ENCODE data around the gene PRKAB1. TPM values are rescaled to one million over a fixed set of nuclear protein-coding genes. Genes with fewer than 3 reads are reported as not detected.
A peak's percentile ranks its signal among the peaks of the same experiment; 100 is the strongest.

The PRKAB1 gene
- total RNA-seq, 3 donors from 2014 or later (not counting 1 experiment from before 2014, with no cell fraction given), result 21.8 to 34.6 (median 23.5) TPM

DNA sequence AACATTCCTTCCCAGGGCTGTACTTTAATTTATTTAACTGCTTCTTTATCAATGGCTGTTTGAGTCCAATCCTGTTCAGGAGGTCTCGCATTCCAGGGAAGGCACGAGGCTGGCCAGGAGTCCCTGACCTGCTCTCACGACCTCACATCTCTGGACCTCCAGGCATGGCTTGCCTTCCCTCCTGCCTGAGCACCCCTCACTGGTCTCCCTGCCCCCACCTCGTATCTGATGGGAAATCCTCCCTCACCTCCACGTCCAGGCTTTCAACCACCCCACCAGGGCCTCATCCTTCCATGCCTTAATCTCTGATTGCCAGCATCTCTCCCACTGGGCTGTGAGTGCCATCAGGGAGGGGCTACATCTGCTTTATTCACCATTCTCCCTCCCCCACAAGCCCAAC lies 29.0 kb downstream of the PRKAB1 start:
- no peaks in the 10 kb centered on the region for H3K36me3 Mint-ChIP-seq
- intact Hi-C loops (cut with micrococcal nuclease), result no loop called here
- H3K9me3 Mint-ChIP-seq, result no peaks in the 10 kb centered on the region

DNA sequence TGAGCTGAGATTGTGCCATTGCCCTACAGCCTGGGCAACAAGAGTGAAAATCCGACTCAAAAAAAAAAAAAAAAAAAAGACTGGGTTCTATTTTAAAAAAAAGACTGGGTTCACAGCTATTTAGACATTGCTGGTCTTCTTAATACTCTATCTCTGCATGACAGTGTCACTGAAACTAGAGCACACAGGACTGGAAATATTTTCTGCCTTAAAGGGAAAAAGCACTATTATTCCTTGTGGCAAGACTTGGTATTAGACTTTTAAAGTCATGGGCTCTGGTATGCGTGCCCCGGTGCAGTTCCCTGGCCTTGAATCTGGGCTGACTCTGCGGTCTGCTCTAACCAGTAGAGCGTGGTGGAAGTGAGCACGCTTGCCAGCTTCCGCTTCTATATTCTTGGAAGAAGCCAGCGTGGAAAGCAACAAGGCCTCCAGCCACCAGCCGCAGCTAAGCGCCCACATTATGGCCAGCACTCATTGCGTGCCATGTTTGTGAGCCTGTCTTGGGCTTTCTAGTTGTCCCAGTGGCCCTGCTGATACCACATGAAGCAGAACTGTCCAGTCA lies 31.3 kb downstream of the PRKAB1 start:
- Mint-ChIP-seq H3K9me3 (no peaks in the 10 kb centered on the region), H3K4me1 (no peaks in the 10 kb centered on the region), H3K36me3 (no peaks in the 10 kb centered on the region), H3K27ac (no peak overlapping the region), H3K4me3 (no peak overlapping the region), H3K27me3 (ENCODE audit: low read depth in 2 of 2) (no peaks in the 10 kb centered on the region)
- Histone ChIP-seq H3K36me3 (ENCODE audit: control insufficient read depth, insufficient read depth, low read length) (no peaks in the 10 kb centered on the region), H3K27me3 (ENCODE audit: control insufficient read depth, insufficient read depth, low read length) (no peaks in the 10 kb centered on the region), H3K4me1 (ENCODE audit: control insufficient read depth, insufficient read depth, low read length) (no peaks in the 10 kb centered on the region), H3K27ac (ENCODE audit: low read length) (no peak overlapping the region), H3K4me3 (ENCODE audit: low read length) (no peak overlapping the region), H3K9me3 (ENCODE audit: control insufficient read depth, insufficient read depth, low read length) (no peaks in the 10 kb centered on the region)
- intact Hi-C loops (cut with micrococcal nuclease), result no loop called here
- no peak for ATAC-seq
- 98% methylated on average over 11 of the region's 11 CpGs for WGBS (ENCODE audit: insufficient coverage)
- TF ChIP-seq, protein P1, sequence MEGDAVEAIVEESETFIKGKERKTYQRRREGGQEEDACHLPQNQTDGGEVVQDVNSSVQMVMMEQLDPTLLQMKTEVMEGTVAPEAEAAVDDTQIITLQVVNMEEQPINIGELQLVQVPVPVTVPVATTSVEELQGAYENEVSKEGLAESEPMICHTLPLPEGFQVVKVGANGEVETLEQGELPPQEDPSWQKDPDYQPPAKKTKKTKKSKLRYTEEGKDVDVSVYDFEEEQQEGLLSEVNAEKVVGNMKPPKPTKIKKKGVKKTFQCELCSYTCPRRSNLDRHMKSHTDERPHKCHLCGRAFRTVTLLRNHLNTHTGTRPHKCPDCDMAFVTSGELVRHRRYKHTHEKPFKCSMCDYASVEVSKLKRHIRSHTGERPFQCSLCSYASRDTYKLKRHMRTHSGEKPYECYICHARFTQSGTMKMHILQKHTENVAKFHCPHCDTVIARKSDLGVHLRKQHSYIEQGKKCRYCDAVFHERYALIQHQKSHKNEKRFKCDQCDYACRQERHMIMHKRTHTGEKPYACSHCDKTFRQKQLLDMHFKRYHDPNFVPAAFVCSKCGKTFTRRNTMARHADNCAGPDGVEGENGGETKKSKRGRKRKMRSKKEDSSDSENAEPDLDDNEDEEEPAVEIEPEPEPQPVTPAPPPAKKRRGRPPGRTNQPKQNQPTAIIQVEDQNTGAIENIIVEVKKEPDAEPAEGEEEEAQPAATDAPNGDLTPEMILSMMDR (IDR thresholded peaks at IDR 0.05), result no peak
- no peak for DNase-seq

More for the DNA sequence above, 29.0 kb downstream of the PRKAB1 start:
- TF ChIP-seq, protein P1 (IDR thresholded peaks at IDR 0.05), result no peak
- 95% methylated on average over 5 of the region's 5 CpGs for WGBS (ENCODE audit: insufficient coverage)
- H3K27me3 Mint-ChIP-seq (ENCODE audit: low read depth in 2 of 2), result no peaks in the 10 kb centered on the region
- Histone ChIP-seq H3K4me3 (ENCODE audit: low read length) (no peak overlapping the region), H3K36me3 (ENCODE audit: control insufficient read depth, insufficient read depth, low read length) (no peaks in the 10 kb centered on the region), H3K9me3 (ENCODE audit: control insufficient read depth, insufficient read depth, low read length) (no peaks in the 10 kb centered on the region), H3K27ac (ENCODE audit: low read length) (no peak overlapping the region), H3K27me3 (ENCODE audit: control insufficient read depth, insufficient read depth, low read length) (no peaks in the 10 kb centered on the region), H3K4me1 (ENCODE audit: control insufficient read depth, insufficient read depth, low read length) (no peaks in the 10 kb centered on the region)
- ATAC-seq, result no peak
- no peak overlapping the region for H3K4me3 Mint-ChIP-seq
- no peak for DNase-seq
- H3K4me1 Mint-ChIP-seq, result no peaks in the 10 kb centered on the region
- H3K27ac Mint-ChIP-seq, result peak overlapping the region in 1 of 2 donors; percentile 24

DNA sequence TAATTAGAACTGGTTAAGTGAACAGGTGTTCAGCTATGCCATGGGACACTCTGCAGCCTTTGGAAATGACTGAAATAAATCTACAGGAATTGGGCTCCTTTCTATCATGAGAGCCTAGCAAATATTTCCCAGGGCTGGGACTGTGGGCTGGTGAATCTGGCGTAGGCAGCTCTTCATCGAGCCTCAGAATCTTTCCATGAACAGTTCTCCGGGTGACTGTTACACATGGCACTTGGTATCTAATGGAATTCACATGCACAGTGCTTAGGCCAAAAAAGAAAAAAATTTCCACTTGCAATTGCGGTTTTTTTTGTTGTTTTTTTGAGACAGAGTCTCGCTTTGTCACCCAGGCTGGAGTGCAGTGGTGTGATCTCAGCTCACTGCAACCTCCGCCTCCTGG lies 32.1 kb downstream of the PRKAB1 start:
- TF ChIP-seq, protein P1 (IDR thresholded peaks at IDR 0.05), result no peak
- DNase-seq, result no peak
- Histone ChIP-seq H3K4me1 (ENCODE audit: control insufficient read depth, insufficient read depth, low read length) (no peaks in the 10 kb centered on the region), H3K4me3 (ENCODE audit: low read length) (no peak overlapping the region), H3K9me3 (ENCODE audit: control insufficient read depth, insufficient read depth, low read length) (no peaks in the 10 kb centered on the region), H3K27ac (ENCODE audit: low read length) (no peak overlapping the region), H3K27me3 (ENCODE audit: control insufficient read depth, insufficient read depth, low read length) (no peaks in the 10 kb centered on the region), H3K36me3 (ENCODE audit: control insufficient read depth, insufficient read depth, low read length) (no peaks in the 10 kb centered on the region)
- ATAC-seq, result no peak
- H3K9me3 Mint-ChIP-seq, result no peaks in the 10 kb centered on the region
- H3K27ac Mint-ChIP-seq, result no peak overlapping the region
- no peaks in the 10 kb centered on the region for H3K4me1 Mint-ChIP-seq
- H3K4me3 Mint-ChIP-seq, result no peak overlapping the region
- 95% methylated on average over 6 of the region's 6 CpGs for WGBS (ENCODE audit: insufficient coverage)
- intact Hi-C loops (cut with micrococcal nuclease), result no loop called here
- H3K27me3 Mint-ChIP-seq (ENCODE audit: low read depth in 2 of 2), result no peaks in the 10 kb centered on the region
- H3K36me3 Mint-ChIP-seq, result no peaks in the 10 kb centered on the region
